ENCODE data around the gene RUNX2. TPM values are rescaled to one million over a fixed set of nuclear protein-coding genes. Genes with fewer than 3 reads are reported as not detected.

The RUNX2 gene
- total and polyA plus RNA-seq, 10 donors: 0.86 to 9.4 (median 6.6) TPM

DNA sequence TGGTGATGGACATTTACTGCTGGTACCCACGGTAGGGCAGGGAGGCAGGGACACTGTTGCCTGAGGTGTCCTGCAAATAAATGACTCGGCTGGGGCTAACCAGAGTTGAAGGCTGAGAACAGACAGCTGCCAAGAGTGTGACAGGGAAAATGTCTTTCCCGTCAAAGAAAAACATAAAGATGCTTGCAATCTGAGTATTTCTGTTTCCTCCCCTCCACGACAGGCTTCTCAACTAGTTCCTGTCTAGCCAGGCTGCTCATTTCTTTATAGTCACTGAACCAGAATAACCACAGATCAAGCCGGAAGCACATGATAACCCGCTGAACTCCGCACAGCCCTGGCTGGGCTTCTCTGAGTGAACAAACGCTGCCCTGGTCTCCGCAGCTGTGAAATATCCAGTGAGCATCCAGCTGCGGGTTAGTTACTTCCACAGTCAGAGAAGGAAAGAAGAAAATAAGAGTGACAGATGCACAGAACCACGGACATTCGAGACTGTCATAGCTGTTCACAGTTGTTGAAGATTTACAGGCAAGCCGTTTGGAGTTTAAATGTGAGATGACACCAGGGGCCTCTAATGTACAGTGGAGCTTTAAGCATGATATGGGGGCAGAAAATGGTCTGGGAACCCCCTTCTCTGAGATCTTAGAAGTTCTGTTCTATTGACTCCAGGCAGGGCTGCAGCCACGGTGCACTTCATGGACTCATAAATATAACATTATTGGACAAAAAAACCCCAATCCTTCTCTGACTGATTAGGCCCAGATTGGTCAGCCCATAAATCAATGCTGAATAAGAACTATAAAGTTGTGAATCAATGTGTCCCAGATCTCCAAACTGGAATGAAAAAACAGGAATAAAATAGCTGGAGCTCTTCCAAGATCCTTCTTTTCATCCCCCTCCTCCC, 349.5 kb downstream of the RUNX2 start:
- peak; percentile 85 for DNase-seq
- Histone ChIP-seq H3K4me3 (peak overlapping the region in 1 of 8 donors; percentile 35), H3K4me1 (peaks cover 14 to 31% (median 18%) of the 10 kb centered on the region in 6 donors), H3K27me3 (replicated peaks in 1 of 7) (peaks cover 0 to 18% (median 0%) of the 10 kb centered on the region in 7 donors), H3K36me3 (no peaks in the 10 kb centered on the region), H3K9me3 (peaks cover 0 to 32% (median 25%) of the 10 kb centered on the region in 8 donors), H3K27ac (peak overlapping the region in 3 of 8 donors; percentile 3 to 39 (median 33))
- TF ChIP-seq POLR2AphosphoS5 (IDR thresholded peaks at IDR 0.05) (peak in 2 of 3 donors; percentile 27 to 28), POLR2A (IDR thresholded peaks at IDR 0.05) (no peak)
- intact Hi-C loops (cut with DNase I; ENCODE audit: low total_unique reads): no loop called here
- WGBS, 5 donors: 2 to 3% (median 2%) methylated on average over 14 of the region's 14 CpGs

DNA sequence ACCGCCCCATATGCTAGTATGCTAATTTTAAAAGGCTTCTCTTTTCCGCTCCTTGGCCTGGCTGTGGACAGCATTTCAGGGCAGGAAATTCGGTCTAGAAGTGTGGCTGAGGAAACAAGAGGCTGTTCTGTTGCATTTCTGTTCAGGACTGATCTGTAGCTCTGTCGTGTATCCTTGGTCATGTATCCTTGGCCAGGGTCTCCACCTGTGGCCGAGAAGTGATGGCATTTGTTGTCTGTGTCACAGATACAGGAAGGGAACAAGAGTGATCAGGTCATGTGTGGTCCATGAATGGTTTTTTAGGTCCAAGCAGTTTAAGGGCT, 350.1 kb downstream of the RUNX2 start:
- Histone ChIP-seq H3K27ac (no peak overlapping the region), H3K4me1 (peaks cover 14 to 31% (median 18%) of the 10 kb centered on the region in 6 donors), H3K27me3 (replicated peaks in 1 of 7) (peaks cover 0 to 18% (median 0%) of the 10 kb centered on the region in 7 donors), H3K4me3 (no peak overlapping the region), H3K36me3 (no peaks in the 10 kb centered on the region), H3K9me3 (peaks cover 0 to 36% (median 29%) of the 10 kb centered on the region in 8 donors)
- no peak for DNase-seq
- 41 to 53% (median 44%) methylated on average over 5 of the region's 5 CpGs for WGBS, 5 donors
- intact Hi-C loops (cut with DNase I; ENCODE audit: low total_unique reads): no loop called here
- no peak for TF ChIP-seq POLR2AphosphoS5 (IDR thresholded peaks at IDR 0.05)
- no peak for TF ChIP-seq POLR2A (IDR thresholded peaks at IDR 0.05)
- TF ChIP-seq, protein P1, sequence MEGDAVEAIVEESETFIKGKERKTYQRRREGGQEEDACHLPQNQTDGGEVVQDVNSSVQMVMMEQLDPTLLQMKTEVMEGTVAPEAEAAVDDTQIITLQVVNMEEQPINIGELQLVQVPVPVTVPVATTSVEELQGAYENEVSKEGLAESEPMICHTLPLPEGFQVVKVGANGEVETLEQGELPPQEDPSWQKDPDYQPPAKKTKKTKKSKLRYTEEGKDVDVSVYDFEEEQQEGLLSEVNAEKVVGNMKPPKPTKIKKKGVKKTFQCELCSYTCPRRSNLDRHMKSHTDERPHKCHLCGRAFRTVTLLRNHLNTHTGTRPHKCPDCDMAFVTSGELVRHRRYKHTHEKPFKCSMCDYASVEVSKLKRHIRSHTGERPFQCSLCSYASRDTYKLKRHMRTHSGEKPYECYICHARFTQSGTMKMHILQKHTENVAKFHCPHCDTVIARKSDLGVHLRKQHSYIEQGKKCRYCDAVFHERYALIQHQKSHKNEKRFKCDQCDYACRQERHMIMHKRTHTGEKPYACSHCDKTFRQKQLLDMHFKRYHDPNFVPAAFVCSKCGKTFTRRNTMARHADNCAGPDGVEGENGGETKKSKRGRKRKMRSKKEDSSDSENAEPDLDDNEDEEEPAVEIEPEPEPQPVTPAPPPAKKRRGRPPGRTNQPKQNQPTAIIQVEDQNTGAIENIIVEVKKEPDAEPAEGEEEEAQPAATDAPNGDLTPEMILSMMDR (IDR thresholded peaks at IDR 0.05 in 8 of 11, conservative IDR thresholded peaks at IDR 0.05 in 3 of 11): no peak

DNA sequence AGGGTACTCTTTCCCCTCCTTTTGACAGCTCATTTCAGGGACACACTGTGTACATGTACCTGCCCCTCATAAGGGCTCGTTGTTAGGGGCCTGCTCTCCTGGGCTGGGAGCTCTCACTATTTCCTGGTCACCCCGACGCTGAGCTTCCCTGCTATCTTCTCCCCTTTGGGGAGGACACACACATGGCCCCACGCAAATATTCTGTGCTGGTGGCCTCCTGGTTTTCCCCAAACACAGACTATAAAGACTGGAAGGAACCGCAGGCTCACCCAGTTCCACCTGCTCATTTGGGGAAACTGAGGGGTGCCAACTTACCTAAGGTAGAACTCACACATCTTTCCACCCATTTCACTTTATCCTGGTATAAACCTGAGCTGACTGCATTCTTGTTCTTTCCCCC, 351.0 kb downstream of the RUNX2 start:
- DNase-seq: no peak
- TF ChIP-seq POLR2A (IDR thresholded peaks at IDR 0.05): no peak
- no peak for TF ChIP-seq POLR2AphosphoS5 (IDR thresholded peaks at IDR 0.05)
- TF ChIP-seq, protein P1 (IDR thresholded peaks at IDR 0.05 in 8 of 11, conservative IDR thresholded peaks at IDR 0.05 in 3 of 11): no peak
- H3K27me3 ChIP-seq (replicated peaks in 1 of 7): peaks cover 0 to 18% (median 0%) of the 10 kb centered on the region in 7 donors
- 75 to 94% (median 90%) methylated on average over 5 of the region's 5 CpGs for WGBS, 5 donors
- H3K4me1 ChIP-seq: peaks cover 14 to 31% (median 18%) of the 10 kb centered on the region in 6 donors
- H3K27ac ChIP-seq: no peak overlapping the region
- no peaks in the 10 kb centered on the region for H3K36me3 ChIP-seq
- H3K4me3 ChIP-seq: no peak overlapping the region
- intact Hi-C loops (cut with DNase I; ENCODE audit: low total_unique reads): no loop called here
- H3K9me3 ChIP-seq: peaks cover 0 to 41% (median 30%) of the 10 kb centered on the region in 8 donors

DNA sequence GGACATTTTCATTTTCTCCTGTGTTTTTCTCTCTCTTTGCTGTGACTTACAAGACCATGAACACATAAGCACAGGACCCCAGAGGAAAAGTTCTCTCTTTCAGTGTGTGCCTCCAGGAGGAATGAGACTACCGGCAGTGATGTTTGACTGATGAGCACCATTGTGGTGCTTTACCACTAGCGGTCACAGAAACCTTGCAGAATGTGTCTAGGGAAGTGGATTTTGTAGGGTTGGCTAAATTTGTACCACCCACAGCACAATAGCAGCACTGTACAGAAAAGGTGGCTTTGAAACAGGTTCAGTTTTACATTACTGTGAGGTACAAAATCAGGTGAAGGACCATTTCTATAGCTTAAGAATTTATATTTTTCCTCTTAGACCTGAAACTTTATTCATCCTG, 351.5 kb downstream of the RUNX2 start:
- peaks cover 14 to 31% (median 18%) of the 10 kb centered on the region in 6 donors for H3K4me1 ChIP-seq
- no peak for TF ChIP-seq POLR2A (IDR thresholded peaks at IDR 0.05)
- TF ChIP-seq, protein P1 (IDR thresholded peaks at IDR 0.05 in 8 of 11, conservative IDR thresholded peaks at IDR 0.05 in 3 of 11): no peak
- no peak for TF ChIP-seq POLR2AphosphoS5 (IDR thresholded peaks at IDR 0.05)
- no peak for DNase-seq
- intact Hi-C loops (cut with DNase I; ENCODE audit: low total_unique reads): no loop called here
- no peak overlapping the region for H3K27ac ChIP-seq
- H3K27me3 ChIP-seq (replicated peaks in 1 of 7): peaks cover 0 to 18% (median 0%) of the 10 kb centered on the region in 7 donors
- peaks cover 0 to 46% (median 30%) of the 10 kb centered on the region in 8 donors for H3K9me3 ChIP-seq
- WGBS, 5 donors: 46 to 88% (median 71%) methylated on average over 2 of the region's 2 CpGs
- H3K36me3 ChIP-seq: no peaks in the 10 kb centered on the region
- H3K4me3 ChIP-seq: no peak overlapping the region

Data from spleen (tissue), 11 donors.